IMR-90 (cell line): ENCODE measurements around the gene CD274. TPM values are rescaled to one million over a fixed set of nuclear protein-coding genes. Genes with fewer than 3 reads are reported as not detected.
A peak's percentile ranks its signal among the peaks of the same experiment; 100 is the strongest.

ENCODE experiments used
- ATAC-seq: fragments of 200-7000 bp; cut with Tn5 transposase; 2 replicates; pipeline ENCODE4 v1.9.1; 2020; ENCODE audit warnings: low read depth, mild to moderate bottlenecking, moderate library complexity
- BruUV-seq: library from RNA; stranded (reverse); fragments of 400-500 nt; replicated peaks from 2 replicates; lab custom pipeline; 2021; lab: Mats Ljungman, UMichigan
- CTCF ChIA-PET: fragments of 300-600 bp; formaldehyde crosslinking; extraction: SDS; loops from one replicate; lab custom pipeline; 2021; ENCODE audit warnings: antibody characterized with exemption; lab: Yijun Ruan, JAX
- POLR2A ChIA-PET: fragments of 300-600 bp; sonication (Branson Sonifier 250); formaldehyde crosslinking; loops from one replicate; lab custom pipeline; 2022; ENCODE audit warnings: antibody characterized with exemption; ENCODE audit not compliant: unreplicated experiment; lab: Charles Lee
- DNase-seq: peaks from one replicate; pipeline ENCODE4 v3.0.0; 2013
- H2AFZ ChIP-seq: replicated peaks from 2 replicates; pipeline ENCODE3; 2013; ENCODE audit warnings: low read length, mild to moderate bottlenecking; ENCODE audit not compliant: poor library complexity
- H2AK5ac ChIP-seq: 2 replicates; pipeline ENCODE4 v1.6.1; 2013; ENCODE audit warnings: low read depth, low read length, inconsistent platforms
- H2AK9ac ChIP-seq: replicated peaks from 2 replicates; pipeline ENCODE3; 2013; ENCODE audit warnings: mild to moderate bottlenecking, low read depth, low read length, moderate library complexity; ENCODE audit not compliant: poor library complexity
- H2BK120ac ChIP-seq: 2 replicates; pipeline ENCODE4 v1.6.1; 2013; ENCODE audit warnings: low read depth, low read length, inconsistent platforms
- H2BK15ac ChIP-seq: 3 replicates; pipeline ENCODE4 v1.6.1; 2013; ENCODE audit warnings: low read depth, low read length, inconsistent platforms
- H2BK20ac ChIP-seq: 2 replicates; pipeline ENCODE4 v1.6.1; 2013; ENCODE audit warnings: low read depth, mild to moderate bottlenecking, inconsistent platforms, low read length, moderate library complexity
- H2BK5ac ChIP-seq: 2 replicates; pipeline ENCODE4 v1.6.1; 2013; ENCODE audit warnings: mild to moderate bottlenecking, low read depth, low read length, inconsistent platforms; ENCODE audit not compliant: poor library complexity, severe bottlenecking
- H3K14ac ChIP-seq: replicated peaks from 2 replicates; pipeline ENCODE4 v1.6.1; 2013; ENCODE audit warnings: low read depth, low read length, inconsistent platforms
- H3K18ac ChIP-seq: 2 replicates; pipeline ENCODE4 v1.6.1; 2013; ENCODE audit warnings: low read depth, low read length, control low read depth
- H3K23ac ChIP-seq: 2 replicates; pipeline ENCODE4 v1.6.1; 2013; ENCODE audit warnings: low read depth, low read length, inconsistent platforms
- H3K27ac ChIP-seq: 2 replicates; pipeline ENCODE4 v1.5.1; 2013; ENCODE audit warnings: mild to moderate bottlenecking, control low read depth, low read length; ENCODE audit not compliant: insufficient read depth
- H3K27me3 ChIP-seq: 2 replicates; pipeline ENCODE4 v1.6.1; 2013; ENCODE audit warnings: low read length; ENCODE audit not compliant: control insufficient read depth, insufficient read depth
- H3K36me3 ChIP-seq: 2 replicates; pipeline ENCODE4 v1.6.1; 2013; ENCODE audit warnings: low read length, mixed read lengths; ENCODE audit not compliant: control insufficient read depth, insufficient read depth
- H3K4ac ChIP-seq: 2 replicates; pipeline ENCODE4 v1.6.1; 2013; ENCODE audit warnings: low read depth, low read length, inconsistent platforms
- H3K4me1 ChIP-seq: 2 replicates; pipeline ENCODE4 v1.6.1; 2013; ENCODE audit warnings: low read length, mixed read lengths; ENCODE audit not compliant: control insufficient read depth, insufficient read depth
- H3K4me2 ChIP-seq: 2 replicates; pipeline ENCODE4 v1.6.1; 2013; ENCODE audit warnings: low read depth, mild to moderate bottlenecking, control low read depth, low read length, moderate library complexity
- H3K4me3 ChIP-seq: 2 replicates; pipeline ENCODE4 v1.5.1; 2013; ENCODE audit warnings: low read depth, mild to moderate bottlenecking, control low read depth, low read length, moderate library complexity; ENCODE audit not compliant: insufficient read depth
- H3K56ac ChIP-seq: 2 replicates; pipeline ENCODE4 v1.6.1; 2013; ENCODE audit warnings: low read length, inconsistent platforms; ENCODE audit not compliant: insufficient read depth; ENCODE audit errors: extremely low read depth
- H3K79me1 ChIP-seq, 2 experiments: 2 replicates each; pipeline ENCODE4 v1.6.1; 2013; ENCODE audit warnings: low read length in 2 of 2, inconsistent platforms in 1 of 2, low read depth in 1 of 2
- H3K9ac ChIP-seq: 2 replicates; pipeline ENCODE4 v1.6.1; 2013; ENCODE audit warnings: low read depth, low read length, control low read depth
- H3K9me1 ChIP-seq: 2 replicates; pipeline ENCODE4 v1.6.1; 2013; ENCODE audit warnings: low read length, inconsistent platforms; ENCODE audit not compliant: insufficient read depth
- H3K9me3 ChIP-seq: 2 replicates; pipeline ENCODE4 v1.6.1; 2013; ENCODE audit warnings: low read length; ENCODE audit not compliant: control insufficient read depth, insufficient read depth
- H4K20me1 ChIP-seq: 2 replicates; pipeline ENCODE4 v1.6.1; 2013; ENCODE audit warnings: low read length, inconsistent platforms; ENCODE audit not compliant: insufficient read depth
- H4K5ac ChIP-seq: 2 replicates; pipeline ENCODE4 v1.6.1; 2013; ENCODE audit warnings: mild to moderate bottlenecking, low read depth, low read length, control low read depth
- H4K8ac ChIP-seq, 2 experiments: 2 replicates each; pipeline ENCODE4 v1.6.1; 2013; ENCODE audit warnings: low read depth in 2 of 2, low read length in 2 of 2, control low read depth in 1 of 2, inconsistent platforms in 1 of 2
- H4K91ac ChIP-seq: 2 replicates; pipeline ENCODE4 v1.6.1; 2013; ENCODE audit warnings: low read depth, low read length, inconsistent platforms; ENCODE audit not compliant: insufficient read depth
- CEBPB ChIP-seq: IDR thresholded peaks from 2 replicates; pipeline ENCODE4 v1.6.1; 2012; ENCODE audit warnings: low read depth, low read length, improper control_type of control experiment
- CHD1 ChIP-seq: IDR thresholded peaks from 2 replicates; pipeline ENCODE4 v1.6.1; 2012; ENCODE audit warnings: low read depth, low read length, improper control_type of control experiment
- FOS ChIP-seq: fragments of 150-350 bp; IDR thresholded peaks from 2 replicates; pipeline ENCODE4 v1.6.1; 2016; ENCODE audit warnings: low read depth, low read length
- MAZ ChIP-seq: IDR thresholded peaks from 2 replicates; pipeline ENCODE4 v1.6.1; 2012; ENCODE audit warnings: low read depth, mild to moderate bottlenecking, low read length, improper control_type of control experiment, moderate library complexity, borderline replicate concordance
- NFE2L2 ChIP-seq: fragments of 150-350 bp; IDR thresholded peaks from 2 replicates; pipeline ENCODE4 v1.6.1; 2016; ENCODE audit warnings: low read depth, mild to moderate bottlenecking, low read length
- RCOR1 ChIP-seq: IDR thresholded peaks from 2 replicates; pipeline ENCODE4 v1.6.1; 2012; ENCODE audit warnings: mild to moderate bottlenecking, low read length, improper control_type of control experiment; ENCODE audit not compliant: insufficient replicate concordance
- WGBS, 2 experiments: methylation state at CpG; one replicate each; pipeline versions ENCODE4 v1.1.5 to v1.1.7; 2013; ENCODE audit warnings: missing lambda C conversion rate in 2 of 2; ENCODE audit not compliant: insufficient read length in 1 of 2; ENCODE audit errors: extremely low coverage in 2 of 2; 5-methylcytosine and 5-hydroxymethylcytosine counted together
- dilution Hi-C: fragments of 300-500 bp; cut with HindIII; formaldehyde crosslinking; loops from one replicate; pipeline ENCODE4 v1.14.3; 2018; ENCODE audit warnings: low sequenced_read_pairs; ENCODE audit not compliant: unreplicated experiment
- in situ Hi-C: fragments of 300-500 bp; cut with MboI; formaldehyde crosslinking; loops from 3 replicates; pipeline ENCODE4 v1.14.3; 2019; ENCODE audit warnings: low sequenced_read_pairs, inconsistent platforms, mixed read lengths
- intact Hi-C: fragments of 100-400 bp; cut with micrococcal nuclease; formaldehyde crosslinking; loops from 2 replicates; pipeline ENCODE4 v1.10.0; 2022
- polyA plus RNA-seq, 3 experiments: library from polyadenylated mRNA; depleted of rRNA; stranded (reverse); fragments of >200 nt; gene quantifications; 2 replicates each; pipeline ENCODE4 v1.2.3, GENCODE V29; 2012; ENCODE audit warnings: low replicate concordance in 1 of 3
- total RNA-seq: library from RNA; depleted of rRNA; stranded (reverse); fragments of >200 nt; gene quantifications from 2 replicates; pipeline ENCODE4 v1.2.3, GENCODE V29; 2012
- TF ChIP-seq, protein P1 (sequence below): fragments of 150-350 bp; IDR thresholded peaks from 2 replicates; pipeline ENCODE4 v1.6.1; 2016; ENCODE audit warnings: low read depth, mild to moderate bottlenecking, low read length, moderate library complexity, borderline replicate concordance
- TF ChIP-seq, protein P2 (sequence below): conservative IDR thresholded peaks from 2 replicates; pipeline ENCODE4 v1.5.1; 2012; ENCODE audit warnings: mild to moderate bottlenecking, low read depth, low read length, improper control_type of control experiment

The CD274 gene
- total and polyA plus RNA-seq, 2 of the 4 experiments (the other 2 are of a cell fraction), result 17.4 to 19.4 TPM

DNA sequence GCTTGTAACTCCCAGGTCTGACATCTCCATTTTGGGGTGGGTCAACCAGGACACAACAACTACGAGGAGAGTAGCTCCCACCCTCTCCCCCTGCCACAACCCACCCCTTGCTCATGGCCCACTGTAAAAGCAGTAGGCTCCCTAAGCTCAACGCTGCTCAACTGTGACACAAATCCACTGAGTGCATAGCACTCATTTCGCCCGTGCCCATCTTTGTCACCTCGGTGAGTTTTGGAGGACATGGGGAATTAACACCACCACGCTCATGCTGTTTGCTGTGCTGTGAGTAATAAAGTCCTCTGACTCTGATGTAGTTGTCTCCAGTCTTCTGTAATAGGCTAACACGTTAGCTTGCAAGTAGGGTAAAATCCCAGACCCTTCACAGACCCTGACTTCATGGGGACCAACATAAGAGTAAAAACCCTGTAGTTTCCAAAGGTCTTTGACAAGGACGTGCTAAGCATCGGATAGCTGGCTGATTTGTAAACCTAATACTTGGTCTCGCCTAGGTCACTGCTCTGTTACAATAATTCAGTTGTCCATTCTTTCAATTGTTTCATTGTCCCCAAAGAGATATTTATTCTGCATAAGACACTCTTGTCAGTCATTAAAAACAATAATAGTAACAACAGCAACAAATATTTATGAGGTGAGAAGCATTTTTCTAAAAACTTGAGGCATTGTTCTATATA is 20.3 kb upstream of the CD274 start (continued):
- TF ChIP-seq CHD1, result no peak

DNA sequence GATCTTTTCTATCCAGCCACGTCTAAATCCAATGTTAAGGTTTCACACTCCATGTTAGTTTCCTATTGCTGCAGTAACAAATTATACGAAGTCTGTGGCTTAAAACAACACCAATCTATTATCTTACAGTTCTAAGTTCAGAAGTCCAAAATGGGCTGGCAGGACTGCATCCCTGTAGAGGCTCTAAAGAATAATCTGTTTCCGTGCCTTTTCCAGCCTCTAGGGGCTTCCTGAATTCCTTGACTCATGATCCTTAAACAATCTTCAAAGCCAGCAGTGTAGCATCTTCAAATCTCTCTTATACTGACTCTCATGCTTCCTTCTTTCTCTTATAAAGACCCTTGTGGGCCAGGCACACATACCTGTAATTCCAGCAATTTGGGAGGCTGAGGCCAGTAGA is 19.4 kb upstream of the CD274 start:
- Histone ChIP-seq H3K56ac (no peak overlapping the region), H3K18ac (no peak overlapping the region), H2BK15ac (no peak overlapping the region), H3K79me1 (peaks cover 0 to 3% of the 10 kb centered on the region in 2 experiments; a peak in 1 of 4 replicates), H3K9me1 (peaks cover 6% of the 10 kb centered on the region; the same call in 1 of the 2 replicates), H3K27ac (no peak overlapping the region), H2BK20ac (no peak overlapping the region), H3K4me2 (no peak overlapping the region), H3K14ac (no peak overlapping the region), H4K8ac (no peak overlapping the region), H3K9me3 (no peaks in the 10 kb centered on the region), H3K23ac (no peak overlapping the region), H4K91ac (no peak overlapping the region), H3K36me3 (peaks cover 4% of the 10 kb centered on the region), H2BK5ac (no peak overlapping the region), H2AK5ac (no peak overlapping the region), H4K20me1 (no peaks in the 10 kb centered on the region), H3K4me1 (no peaks in the 10 kb centered on the region), H2AK9ac (no peak overlapping the region), H2BK120ac (no peak overlapping the region), H3K9ac (no peak overlapping the region), H3K4ac (no peak overlapping the region), H2AFZ (no peak overlapping the region), H3K4me3 (no peak overlapping the region), H4K5ac (no peak overlapping the region), H3K27me3 (no peaks in the 10 kb centered on the region)
- DNase-seq (no peak), ATAC-seq (no peak)
- ChIA-PET POLR2A (no interaction called here), CTCF (no interaction called here)
- WGBS, 2 experiments, result 92% methylated on average over 2 of the region's 3 CpGs; no CpG with 5 or more reads in 1 of the 2 experiments
- in situ Hi-C loops, result loop anchor here (25.0 kb wide), 1 partner anchor 669 kb away; no protein-coding TSS in a partner anchor
- TF ChIP-seq FOS (no peak), NFE2L2 (no peak), MAZ (no peak), RCOR1 (no peak), CEBPB (no peak)
- TF ChIP-seq, protein P1, sequence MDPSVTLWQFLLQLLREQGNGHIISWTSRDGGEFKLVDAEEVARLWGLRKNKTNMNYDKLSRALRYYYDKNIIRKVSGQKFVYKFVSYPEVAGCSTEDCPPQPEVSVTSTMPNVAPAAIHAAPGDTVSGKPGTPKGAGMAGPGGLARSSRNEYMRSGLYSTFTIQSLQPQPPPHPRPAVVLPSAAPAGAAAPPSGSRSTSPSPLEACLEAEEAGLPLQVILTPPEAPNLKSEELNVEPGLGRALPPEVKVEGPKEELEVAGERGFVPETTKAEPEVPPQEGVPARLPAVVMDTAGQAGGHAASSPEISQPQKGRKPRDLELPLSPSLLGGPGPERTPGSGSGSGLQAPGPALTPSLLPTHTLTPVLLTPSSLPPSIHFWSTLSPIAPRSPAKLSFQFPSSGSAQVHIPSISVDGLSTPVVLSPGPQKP, result no peak
- TF ChIP-seq, protein P2, sequence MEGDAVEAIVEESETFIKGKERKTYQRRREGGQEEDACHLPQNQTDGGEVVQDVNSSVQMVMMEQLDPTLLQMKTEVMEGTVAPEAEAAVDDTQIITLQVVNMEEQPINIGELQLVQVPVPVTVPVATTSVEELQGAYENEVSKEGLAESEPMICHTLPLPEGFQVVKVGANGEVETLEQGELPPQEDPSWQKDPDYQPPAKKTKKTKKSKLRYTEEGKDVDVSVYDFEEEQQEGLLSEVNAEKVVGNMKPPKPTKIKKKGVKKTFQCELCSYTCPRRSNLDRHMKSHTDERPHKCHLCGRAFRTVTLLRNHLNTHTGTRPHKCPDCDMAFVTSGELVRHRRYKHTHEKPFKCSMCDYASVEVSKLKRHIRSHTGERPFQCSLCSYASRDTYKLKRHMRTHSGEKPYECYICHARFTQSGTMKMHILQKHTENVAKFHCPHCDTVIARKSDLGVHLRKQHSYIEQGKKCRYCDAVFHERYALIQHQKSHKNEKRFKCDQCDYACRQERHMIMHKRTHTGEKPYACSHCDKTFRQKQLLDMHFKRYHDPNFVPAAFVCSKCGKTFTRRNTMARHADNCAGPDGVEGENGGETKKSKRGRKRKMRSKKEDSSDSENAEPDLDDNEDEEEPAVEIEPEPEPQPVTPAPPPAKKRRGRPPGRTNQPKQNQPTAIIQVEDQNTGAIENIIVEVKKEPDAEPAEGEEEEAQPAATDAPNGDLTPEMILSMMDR, result 0 out of 2 replicates have a peak, but pooled peaks have one; percentile 6
- intact Hi-C loops, result no loop called here
- BruUV-seq, result no TSS peak
- dilution Hi-C loops, result no loop called here
